Glutamatergic neuron (in vitro differentiated cells): Measurements from ENCODE around the gene NTNG1. TPM values are rescaled to one million over a fixed set of nuclear protein-coding genes. Genes with fewer than 3 reads are reported as not detected.

ENCODE experiments used
- DNase-seq: peaks from one replicate; pipeline ENCODE4 v3.0.0; 2022
- H3K27ac Mint-ChIP-seq: one replicate; pipeline ENCODE4 v1.8.0; 2020; ENCODE audit warnings: mild to moderate bottlenecking, mixed read lengths, inconsistent platforms; ENCODE audit not compliant: unreplicated experiment
- H3K27me3 Mint-ChIP-seq: one replicate; pipeline ENCODE4 v1.8.0; 2020; ENCODE audit warnings: mild to moderate bottlenecking, moderate library complexity, mixed read lengths, inconsistent platforms; ENCODE audit not compliant: unreplicated experiment
- H3K36me3 Mint-ChIP-seq: one replicate; pipeline ENCODE4 v1.8.0; 2020; ENCODE audit warnings: mild to moderate bottlenecking, mixed read lengths, inconsistent platforms; ENCODE audit not compliant: unreplicated experiment
- H3K4me1 Mint-ChIP-seq: one replicate; pipeline ENCODE4 v1.8.0; 2020; ENCODE audit warnings: mild to moderate bottlenecking, low read depth, mixed read lengths, inconsistent platforms; ENCODE audit not compliant: unreplicated experiment
- H3K4me3 Mint-ChIP-seq: one replicate; pipeline ENCODE4 v1.8.0; 2020; ENCODE audit warnings: mild to moderate bottlenecking, mixed read lengths, inconsistent platforms; ENCODE audit not compliant: unreplicated experiment
- H3K9me3 Mint-ChIP-seq: one replicate; pipeline ENCODE4 v1.8.0; 2020; ENCODE audit warnings: mild to moderate bottlenecking, moderate library complexity, mixed read lengths, inconsistent platforms; ENCODE audit not compliant: unreplicated experiment
- total RNA-seq: library from RNA; stranded (reverse); fragmentation: NEBNext Ultra II Directional; extraction: Animal tissue kit (Norgen Biotek cat#: 25700); gene quantifications from one replicate; pipeline ENCODE4 v1.2.1, GENCODE V29; 2021; ENCODE audit not compliant: unreplicated experiment
- TF ChIP-seq, protein P1 (sequence below): fragments of 200-600 bp; sonication (generic); IDR thresholded peaks from one replicate; pipeline ENCODE4 v1.5.0; 2021; ENCODE audit not compliant: partially characterized antibody, unreplicated experiment

NTNG1 gene
- total RNA-seq, 1 donor from 2014 or later: 3.2 TPM

- H3K27ac Mint-ChIP-seq: no peak overlapping the region
Measured at GRCh38 chr1:107299521-107299920, 158.7 kb downstream of the NTNG1 start.

GRCh38 chr1:107309962-107310361 is 169.1 kb downstream of the NTNG1 start:
- H3K4me3 Mint-ChIP-seq: no peak overlapping the region
- H3K27ac Mint-ChIP-seq: no peak overlapping the region
- no peaks in the 10 kb centered on the region for H3K36me3 Mint-ChIP-seq
- TF ChIP-seq, protein P1, sequence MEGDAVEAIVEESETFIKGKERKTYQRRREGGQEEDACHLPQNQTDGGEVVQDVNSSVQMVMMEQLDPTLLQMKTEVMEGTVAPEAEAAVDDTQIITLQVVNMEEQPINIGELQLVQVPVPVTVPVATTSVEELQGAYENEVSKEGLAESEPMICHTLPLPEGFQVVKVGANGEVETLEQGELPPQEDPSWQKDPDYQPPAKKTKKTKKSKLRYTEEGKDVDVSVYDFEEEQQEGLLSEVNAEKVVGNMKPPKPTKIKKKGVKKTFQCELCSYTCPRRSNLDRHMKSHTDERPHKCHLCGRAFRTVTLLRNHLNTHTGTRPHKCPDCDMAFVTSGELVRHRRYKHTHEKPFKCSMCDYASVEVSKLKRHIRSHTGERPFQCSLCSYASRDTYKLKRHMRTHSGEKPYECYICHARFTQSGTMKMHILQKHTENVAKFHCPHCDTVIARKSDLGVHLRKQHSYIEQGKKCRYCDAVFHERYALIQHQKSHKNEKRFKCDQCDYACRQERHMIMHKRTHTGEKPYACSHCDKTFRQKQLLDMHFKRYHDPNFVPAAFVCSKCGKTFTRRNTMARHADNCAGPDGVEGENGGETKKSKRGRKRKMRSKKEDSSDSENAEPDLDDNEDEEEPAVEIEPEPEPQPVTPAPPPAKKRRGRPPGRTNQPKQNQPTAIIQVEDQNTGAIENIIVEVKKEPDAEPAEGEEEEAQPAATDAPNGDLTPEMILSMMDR: no peak
- H3K4me1 Mint-ChIP-seq: no peaks in the 10 kb centered on the region
- H3K27me3 Mint-ChIP-seq: no peaks in the 10 kb centered on the region
- H3K9me3 Mint-ChIP-seq: peaks cover 2% of the 10 kb centered on the region
- no peak for DNase-seq

More at GRCh38 chr1:107299521-107299920, 158.7 kb downstream of the NTNG1 start:
- Mint-ChIP-seq H3K4me3 (no peak overlapping the region), H3K27me3 (no peaks in the 10 kb centered on the region), H3K4me1 (peaks cover 7% of the 10 kb centered on the region), H3K9me3 (no peaks in the 10 kb centered on the region), H3K36me3 (no peaks in the 10 kb centered on the region)
- DNase-seq: no peak
- TF ChIP-seq, protein P1: no peak

- H3K9me3 Mint-ChIP-seq: no peaks in the 10 kb centered on the region
- H3K27me3 Mint-ChIP-seq: no peaks in the 10 kb centered on the region
- no peak overlapping the region for H3K27ac Mint-ChIP-seq
Measured at GRCh38 chr1:107315652-107316051, 174.8 kb downstream of the NTNG1 start.

GRCh38 chr1:107318932-107319331 is 178.1 kb downstream of the NTNG1 start:
- Mint-ChIP-seq H3K4me3 (no peak overlapping the region), H3K36me3 (no peaks in the 10 kb centered on the region), H3K4me1 (peaks cover 18% of the 10 kb centered on the region), H3K27ac (no peak overlapping the region), H3K27me3 (no peaks in the 10 kb centered on the region), H3K9me3 (no peaks in the 10 kb centered on the region)
- TF ChIP-seq, protein P1: no peak
- no peak for DNase-seq

More at GRCh38 chr1:107315652-107316051, 174.8 kb downstream of the NTNG1 start:
- H3K36me3 Mint-ChIP-seq: no peaks in the 10 kb centered on the region
- TF ChIP-seq, protein P1: no peak
- DNase-seq: no peak
- H3K4me1 Mint-ChIP-seq: peaks cover 5% of the 10 kb centered on the region
- H3K4me3 Mint-ChIP-seq: no peak overlapping the region

GRCh38 chr1:107323784-107324183 is 182.9 kb downstream of the NTNG1 start:
- TF ChIP-seq, protein P1: no peak
- peaks cover 6% of the 10 kb centered on the region for H3K9me3 Mint-ChIP-seq
- no peak for DNase-seq
- H3K4me3 Mint-ChIP-seq: no peak overlapping the region
- H3K4me1 Mint-ChIP-seq: peaks cover 35% of the 10 kb centered on the region
- no peak overlapping the region for H3K27ac Mint-ChIP-seq
- no peaks in the 10 kb centered on the region for H3K36me3 Mint-ChIP-seq
- H3K27me3 Mint-ChIP-seq: no peaks in the 10 kb centered on the region
